Transverse colon (tissue), 3 donors: ENCODE results near the gene HDAC4.

Experiments used
- POLR2A ChIP-seq: fragments of 450-650 bp; IDR thresholded peaks from one replicate; pipeline ENCODE4 v1.6.1; 2016; ENCODE audit warnings: antibody characterized with exemption, mild to moderate bottlenecking, moderate library complexity
- POLR2AphosphoS5 ChIP-seq, 3 donors: sonication (generic); formaldehyde crosslinking; IDR thresholded peaks; one replicate each; pipeline ENCODE4 v1.6.1; 2016; ENCODE audit warnings: antibody characterized with exemption in 3 of 3

DNA sequence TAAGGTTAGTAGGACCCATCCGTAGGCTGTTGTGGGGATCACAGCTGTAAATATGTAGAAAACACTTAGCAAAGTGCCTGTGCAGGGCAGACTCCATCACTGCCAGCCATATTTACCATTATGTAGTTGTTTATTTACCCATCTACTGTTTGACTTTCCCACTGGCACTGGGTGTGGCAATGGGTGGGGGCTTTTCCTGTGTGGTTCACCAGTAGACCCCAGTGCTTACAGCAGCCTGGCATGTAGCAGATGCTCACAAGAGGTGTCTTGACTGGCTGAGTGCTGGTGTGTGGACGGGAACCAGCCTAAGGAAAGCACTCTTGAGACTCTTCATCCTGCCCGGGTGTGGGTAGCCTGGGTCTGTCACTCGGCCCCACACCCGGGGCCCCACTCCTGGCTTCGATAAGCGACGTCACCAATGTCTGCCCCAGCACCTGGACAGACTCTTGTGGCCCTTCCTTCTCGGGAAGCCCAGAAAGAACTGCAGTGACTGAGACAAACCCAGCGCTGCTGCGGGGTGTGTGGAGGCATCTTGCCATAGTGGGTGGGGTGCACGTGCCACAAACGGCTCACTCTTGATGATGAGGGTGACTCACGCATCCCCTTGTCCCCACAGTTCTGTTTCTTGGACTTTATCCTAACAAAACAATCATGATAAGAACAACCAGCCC, 78.3 kb downstream of the HDAC4 start:
- TF ChIP-seq POLR2AphosphoS5 (IDR thresholded peaks at IDR 0.05) (peak in 1 of 3 donors; percentile 16), POLR2A (no peak)
